Measurements from ENCODE around the gene TTC7B. TPM values are rescaled to one million over a fixed set of nuclear protein-coding genes. Genes with fewer than 3 reads are reported as not detected.
A peak's percentile ranks its signal among the peaks of the same experiment; 100 is the strongest.

The TTC7B gene
- total and polyA plus RNA-seq, 2 experiments from 2014 or later, result 5.2 to 28.2 TPM

DNA sequence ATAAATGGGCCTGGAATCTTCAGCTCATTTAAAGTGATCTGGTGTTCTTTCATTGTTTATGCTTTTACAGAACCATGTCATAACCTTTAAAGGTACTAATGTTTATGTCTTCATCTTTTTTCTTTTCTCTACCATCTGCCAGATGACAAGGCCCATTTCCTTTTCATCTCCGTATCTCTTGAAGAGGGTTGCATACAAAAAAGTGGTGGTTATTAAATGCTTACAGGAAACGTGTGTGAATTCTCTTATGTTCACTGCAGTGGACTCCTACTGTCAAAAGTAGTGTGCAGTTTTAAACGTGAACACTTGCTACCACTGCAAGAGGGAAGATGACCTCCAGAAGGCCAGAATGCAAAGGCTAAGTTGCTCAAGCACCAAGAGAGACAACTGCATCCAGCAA lies 91.4 kb downstream of the TTC7B start:
- H3K9me3 ChIP-seq (ENCODE audit: low read depth), result no peaks in the 10 kb centered on the region
- H3K9ac ChIP-seq, result no peak overlapping the region
- H3K4me2 ChIP-seq (ENCODE audit: unreplicated experiment), result no peak overlapping the region
- H4K20me1 ChIP-seq (ENCODE audit: insufficient read depth), result no peaks in the 10 kb centered on the region
- no peak overlapping the region for H2AFZ ChIP-seq
- no peak overlapping the region for H3K27ac ChIP-seq
- no peaks in the 10 kb centered on the region for H3K79me2 ChIP-seq (ENCODE audit: insufficient read depth)
- H3K4me3 ChIP-seq, result no peak overlapping the region
- H3K36me3 ChIP-seq (ENCODE audit: low read depth), result no peaks in the 10 kb centered on the region
- no peaks in the 10 kb centered on the region for H3F3A ChIP-seq (ENCODE audit: insufficient read depth)
- no peak for DNase-seq
- H3K9me2 ChIP-seq (ENCODE audit: insufficient read depth), result no peaks in the 10 kb centered on the region
- 94 to 96% methylated on average over 3 of the region's 3 CpGs for WGBS, 2 experiments (ENCODE audit: low coverage in 1 of 2, low lambda C conversion rate in 2 of 2, missing lambda C conversion rate in 2 of 2)
- H3K27me3 ChIP-seq (replicated peaks; ENCODE audit: insufficient read depth), result no peaks in the 10 kb centered on the region
- in situ Hi-C loops (cut with MboI), result no loop called here
- no peaks in the 10 kb centered on the region for H3K4me1 ChIP-seq (ENCODE audit: insufficient read depth)
- TF ChIP-seq EZH2 (IDR thresholded peaks at IDR 0.05; ENCODE audit: insufficient read depth, poor library complexity, severe bottlenecking), result no peak
- TF ChIP-seq EZH2phosphoT487 (IDR thresholded peaks at IDR 0.05; ENCODE audit: insufficient read depth, low read depth), result no peak

- Histone ChIP-seq H3K27ac (no peak overlapping the region), H2AFZ (no peak overlapping the region), H3K9ac (no peak overlapping the region), H3K36me3 (ENCODE audit: low read depth) (no peaks in the 10 kb centered on the region), H3K4me1 (ENCODE audit: insufficient read depth) (no peaks in the 10 kb centered on the region; the same call in 1 of the 2 replicates), H3K27me3 (replicated peaks; ENCODE audit: insufficient read depth) (no peaks in the 10 kb centered on the region), H3K9me3 (ENCODE audit: low read depth) (no peaks in the 10 kb centered on the region), H3F3A (ENCODE audit: insufficient read depth) (no peaks in the 10 kb centered on the region), H3K79me2 (ENCODE audit: insufficient read depth) (no peaks in the 10 kb centered on the region), H4K20me1 (ENCODE audit: insufficient read depth) (no peaks in the 10 kb centered on the region), H3K9me2 (ENCODE audit: insufficient read depth) (no peaks in the 10 kb centered on the region), H3K4me3 (no peak overlapping the region), H3K4me2 (ENCODE audit: unreplicated experiment) (no peak overlapping the region)
- TF ChIP-seq EZH2 (IDR thresholded peaks at IDR 0.05; ENCODE audit: insufficient read depth, poor library complexity, severe bottlenecking) (no peak), EZH2phosphoT487 (IDR thresholded peaks at IDR 0.05; ENCODE audit: insufficient read depth, low read depth) (no peak)
- WGBS, 2 experiments (ENCODE audit: low coverage in 1 of 2, low lambda C conversion rate in 2 of 2, missing lambda C conversion rate in 2 of 2), result 91 to 100% methylated on average over 2 of the region's 2 CpGs
- in situ Hi-C loops (cut with MboI), result no loop called here
- DNase-seq, result no peak
Measured at GRCh38 chr14:90722590-90722989, 93.6 kb downstream of the TTC7B start.

GRCh38 chr14:90721619-90722305 lies 94.5 kb downstream of the TTC7B start:
- 89 to 92% methylated on average over 10 of the region's 10 CpGs for WGBS, 2 experiments (ENCODE audit: low coverage in 1 of 2, low lambda C conversion rate in 2 of 2, missing lambda C conversion rate in 2 of 2)
- H3K9me2 ChIP-seq (ENCODE audit: insufficient read depth), result no peaks in the 10 kb centered on the region
- no peak overlapping the region for H3K4me3 ChIP-seq
- in situ Hi-C loops (cut with MboI), result no loop called here
- H3K36me3 ChIP-seq (ENCODE audit: low read depth), result no peaks in the 10 kb centered on the region
- H3K27me3 ChIP-seq (replicated peaks; ENCODE audit: insufficient read depth), result no peaks in the 10 kb centered on the region
- H3K9ac ChIP-seq, result no peak overlapping the region
- no peak overlapping the region for H3K27ac ChIP-seq
- H3K4me2 ChIP-seq (ENCODE audit: unreplicated experiment), result no peak overlapping the region
- H3K79me2 ChIP-seq (ENCODE audit: insufficient read depth), result no peaks in the 10 kb centered on the region
- H3K9me3 ChIP-seq (ENCODE audit: low read depth), result no peaks in the 10 kb centered on the region
- peak; percentile 17 for DNase-seq
- TF ChIP-seq EZH2phosphoT487 (IDR thresholded peaks at IDR 0.05; ENCODE audit: insufficient read depth, low read depth) (no peak), EZH2 (IDR thresholded peaks at IDR 0.05; ENCODE audit: insufficient read depth, poor library complexity, severe bottlenecking) (no peak)
- no peaks in the 10 kb centered on the region for H4K20me1 ChIP-seq (ENCODE audit: insufficient read depth)
- no peaks in the 10 kb centered on the region; the same call in 1 of the 2 replicates for H3K4me1 ChIP-seq (ENCODE audit: insufficient read depth)
- no peaks in the 10 kb centered on the region for H3F3A ChIP-seq (ENCODE audit: insufficient read depth)
- no peak overlapping the region for H2AFZ ChIP-seq

- no peak for DNase-seq
- Histone ChIP-seq H3K27ac (no peak overlapping the region), H3K4me3 (no peak overlapping the region), H3K79me2 (ENCODE audit: insufficient read depth) (no peaks in the 10 kb centered on the region), H3K9me3 (ENCODE audit: low read depth) (no peaks in the 10 kb centered on the region), H2AFZ (no peak overlapping the region), H4K20me1 (ENCODE audit: insufficient read depth) (no peaks in the 10 kb centered on the region), H3K4me1 (ENCODE audit: insufficient read depth) (no peaks in the 10 kb centered on the region; the same call in 1 of the 2 replicates), H3K4me2 (ENCODE audit: unreplicated experiment) (no peak overlapping the region), H3K9ac (no peak overlapping the region), H3K27me3 (replicated peaks; ENCODE audit: insufficient read depth) (no peaks in the 10 kb centered on the region), H3K9me2 (ENCODE audit: insufficient read depth) (no peaks in the 10 kb centered on the region), H3F3A (ENCODE audit: insufficient read depth) (no peaks in the 10 kb centered on the region), H3K36me3 (ENCODE audit: low read depth) (no peaks in the 10 kb centered on the region)
- TF ChIP-seq EZH2 (IDR thresholded peaks at IDR 0.05; ENCODE audit: insufficient read depth, poor library complexity, severe bottlenecking), result no peak
- no peak for TF ChIP-seq EZH2phosphoT487 (IDR thresholded peaks at IDR 0.05; ENCODE audit: insufficient read depth, low read depth)
- in situ Hi-C loops (cut with MboI), result no loop called here
- WGBS, 2 experiments (ENCODE audit: low coverage in 1 of 2, low lambda C conversion rate in 2 of 2, missing lambda C conversion rate in 2 of 2), result 76 to 80% methylated on average over 5 of the region's 5 CpGs
Measured at GRCh38 chr14:90720832-90721231, 95.4 kb downstream of the TTC7B start.
